HG02852 (cell line): Measurements from ENCODE around the gene TMUB1.

ENCODE experiments used
- ATAC-seq: cut with Tn5 transposase; IDR thresholded peaks from one replicate; pipeline ENCODE4 v1.9.1; 2021; ENCODE audit warnings: mild to moderate bottlenecking, moderate library complexity; ENCODE audit not compliant: unreplicated experiment

Gene TMUB1

DNA sequence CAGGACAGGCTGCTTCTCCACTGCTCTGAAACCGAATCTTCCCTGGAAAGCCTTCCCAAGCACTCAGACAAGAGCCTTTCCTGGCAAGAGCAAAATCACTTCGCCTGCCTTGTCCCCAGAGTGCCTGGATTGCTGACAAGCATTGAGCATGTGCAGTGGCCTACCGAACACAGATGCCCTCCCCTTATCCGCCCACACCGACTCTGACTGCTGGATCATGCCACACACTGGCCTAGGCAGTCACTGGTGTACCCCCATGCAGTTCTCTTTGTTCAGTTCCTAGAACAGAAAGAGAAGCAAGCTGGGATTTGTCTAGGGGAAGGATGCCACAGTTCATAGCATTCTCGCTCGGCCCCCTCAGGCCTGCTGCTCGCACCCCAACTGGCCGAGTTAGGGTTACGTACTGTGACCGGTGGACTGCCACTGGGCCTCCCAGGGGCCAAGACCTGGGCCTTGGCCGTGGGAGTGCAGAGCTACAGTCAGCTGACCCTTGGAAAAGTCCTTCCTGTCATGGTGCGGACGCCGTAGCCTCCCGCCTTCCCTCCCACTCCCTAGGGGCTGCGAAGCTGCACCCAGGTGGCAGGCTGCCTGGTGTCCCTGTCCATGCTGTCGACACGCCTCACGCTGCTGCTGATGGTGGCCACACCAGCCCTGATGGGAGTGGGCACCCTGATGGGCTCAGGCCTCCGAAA is 48.1 kb downstream of the TMUB1 start:
- no peak for ATAC-seq

DNA sequence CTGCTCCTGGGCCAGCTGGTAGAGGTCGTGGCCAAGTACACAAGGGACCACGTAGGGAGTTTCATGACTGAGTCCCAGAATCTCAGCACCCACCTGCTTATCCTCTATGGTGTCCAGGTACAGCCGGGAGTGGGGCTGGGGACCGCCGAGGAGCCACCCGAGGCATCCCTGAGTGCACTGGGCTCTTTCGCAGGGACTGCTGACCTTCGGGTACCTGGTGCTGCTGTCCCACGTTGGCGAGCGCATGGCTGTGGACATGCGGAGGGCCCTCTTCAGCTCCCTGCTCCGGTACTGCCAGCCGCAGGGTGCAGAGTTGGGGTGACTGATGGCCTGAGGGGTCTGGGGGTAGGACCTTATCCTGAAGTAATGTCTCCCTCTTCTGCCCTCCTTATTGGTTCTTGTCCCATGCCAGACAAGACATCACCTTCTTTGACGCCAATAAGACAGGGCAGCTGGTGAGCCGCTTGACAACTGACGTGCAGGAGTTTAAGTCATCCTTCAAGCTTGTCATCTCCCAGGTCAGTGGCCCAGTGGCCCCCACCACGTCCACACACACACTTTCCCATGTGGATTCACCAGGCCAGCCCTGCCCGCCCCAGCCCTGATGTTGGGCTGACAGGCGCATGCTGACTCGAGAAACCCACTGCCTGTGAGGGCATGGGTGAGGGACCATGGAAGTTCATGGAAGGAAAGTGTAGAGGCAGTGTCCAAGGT is 48.8 kb downstream of the TMUB1 start:
- ATAC-seq, result no peak

DNA sequence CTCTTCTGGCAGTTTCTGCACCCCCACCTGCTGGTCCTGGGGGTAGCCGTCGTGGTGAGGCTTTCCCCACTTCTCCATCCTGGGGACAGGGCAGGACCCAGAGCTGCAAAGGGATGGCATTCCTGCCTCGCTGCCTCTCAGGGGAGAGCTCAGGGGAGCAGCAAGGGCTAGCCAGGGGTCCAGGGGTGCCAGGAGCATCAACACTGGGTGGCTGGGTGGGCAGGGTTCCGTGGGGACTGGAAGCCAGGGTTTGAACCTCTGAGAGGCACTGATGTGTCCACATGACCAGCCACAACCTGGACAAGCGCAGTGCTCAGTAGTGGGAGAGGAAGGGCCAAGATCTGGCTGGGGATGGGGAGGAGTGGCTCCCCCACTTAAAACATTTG is 49.4 kb downstream of the TMUB1 start:
- no peak for ATAC-seq

DNA sequence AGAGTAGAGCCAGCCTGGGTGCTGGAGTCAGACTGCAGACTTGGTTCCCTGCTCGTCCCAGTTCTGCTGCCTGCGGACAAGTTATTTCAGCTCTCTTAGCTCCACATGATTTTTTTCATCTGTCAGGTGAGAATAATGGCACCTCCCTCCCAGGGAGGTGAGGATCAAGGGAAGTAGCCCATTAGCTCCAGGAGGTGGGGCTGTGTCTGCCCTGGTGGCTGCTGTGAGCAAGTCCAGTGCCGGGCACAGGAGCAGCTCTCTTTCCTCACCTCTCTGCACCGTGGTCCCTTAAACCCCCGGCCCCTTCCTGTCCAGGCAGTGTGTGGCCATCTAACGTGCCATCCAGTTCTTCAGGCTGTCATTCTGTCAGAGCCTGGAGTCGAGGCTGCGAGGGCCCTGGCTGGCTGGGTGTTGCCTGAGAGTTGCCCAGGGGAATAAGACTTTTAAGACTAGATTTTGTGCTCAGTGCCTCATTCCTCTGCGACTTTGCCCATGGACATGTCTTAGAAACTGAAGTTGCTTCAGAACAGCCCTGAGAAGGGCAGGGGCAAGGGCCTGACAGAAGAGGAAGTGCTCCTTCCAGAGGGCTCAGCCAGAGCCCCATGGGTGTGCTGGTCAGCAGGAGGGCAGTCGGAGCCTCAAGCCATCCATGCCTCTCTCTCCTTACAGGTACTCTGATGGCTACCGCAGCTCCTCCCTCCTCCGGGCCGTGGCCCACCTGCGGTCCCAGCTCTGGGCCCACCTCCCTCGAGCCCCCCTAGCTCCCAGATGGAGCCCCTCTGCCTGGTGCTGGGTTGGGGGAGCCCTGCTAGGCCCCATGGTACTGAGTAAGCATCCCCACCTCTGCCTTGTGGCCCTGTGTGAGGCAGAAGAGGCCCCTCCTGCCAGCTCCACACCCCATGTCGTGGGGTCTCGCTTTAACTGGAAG is 50.1 kb downstream of the TMUB1 start:
- ATAC-seq, result no peak
